Measurements from ENCODE around the gene LEMD3.

Gene LEMD3

GRCh38 chr12:65169320-65170208 lies at the start of gene LEMD3:
LEMD3 (plus strand) TSS chr12:65169583; CDS start chr12:65169597, 14 bp downstream.
- peak; percentile 70 for DNase-seq

GRCh38 chr12:65121049-65121955 lies 48.1 kb upstream of the LEMD3 start, which contains the start of gene WIF1:
WIF1 (minus strand) TSS chr12:65121305; CDS start chr12:65121191, 114 bp downstream.
- no peak for DNase-seq

GRCh38 chr12:65121956-65122469 lies 47.4 kb upstream of the LEMD3 start:
- DNase-seq: no peak

GRCh38 chr12:65122703-65123102 lies 46.7 kb upstream of the LEMD3 start:
- no peak for DNase-seq

- DNase-seq: no peak
Measured at GRCh38 chr12:65123435-65124063, 45.8 kb upstream of the LEMD3 start.

GRCh38 chr12:65125247-65125646 lies 44.1 kb upstream of the LEMD3 start:
- DNase-seq: no peak

GRCh38 chr12:65125975-65126374 lies 43.4 kb upstream of the LEMD3 start:
- no peak for DNase-seq

- DNase-seq: no peak
Measured at GRCh38 chr12:65126482-65126881, 42.9 kb upstream of the LEMD3 start.

GRCh38 chr12:65133879-65134278 lies 35.5 kb upstream of the LEMD3 start:
- DNase-seq: no peak

GRCh38 chr12:65139389-65139788 lies 30.0 kb upstream of the LEMD3 start:
- DNase-seq: no peak

- DNase-seq: no peak
Measured at GRCh38 chr12:65140738-65141137, 28.6 kb upstream of the LEMD3 start.

- DNase-seq: no peak
Measured at GRCh38 chr12:65147312-65147905, 22.0 kb upstream of the LEMD3 start.

GRCh38 chr12:65152012-65152411 lies 17.4 kb upstream of the LEMD3 start:
- DNase-seq: no peak

GRCh38 chr12:65152596-65152995 lies 16.8 kb upstream of the LEMD3 start:
- DNase-seq: no peak

GRCh38 chr12:65155784-65156183 lies 13.6 kb upstream of the LEMD3 start:
- DNase-seq: no peak

- no peak for DNase-seq
Measured at GRCh38 chr12:65156366-65156841, 13.0 kb upstream of the LEMD3 start.

- DNase-seq: no peak
Measured at GRCh38 chr12:65157091-65157490, 12.3 kb upstream of the LEMD3 start.

- DNase-seq: no peak
Measured at GRCh38 chr12:65162609-65163008, 6.8 kb upstream of the LEMD3 start.

- DNase-seq: no peak
Measured at GRCh38 chr12:65164244-65164643, 5.1 kb upstream of the LEMD3 start.

- DNase-seq: no peak
Measured at GRCh38 chr12:65164774-65165173, 4.6 kb upstream of the LEMD3 start.

- no peak for DNase-seq
Measured at GRCh38 chr12:65168681-65169319, 583 bp upstream of the LEMD3 start.

Data from DMS79 (cell line).